BLaER1 (cell line): ENCODE measurements around the gene ADAM8.
"Not testable (repeated sequence)": the region's sequence is repeated elsewhere in the genome, so short reads cannot be mapped to it uniquely, and the experiment has no call there.

Experiments used
- H3K27ac ChIP-seq: shearing (Covaris generic); formaldehyde crosslinking; 2 replicates; pipeline ENCODE4 v1.8.1; 2022
- H3K27me3 ChIP-seq: shearing (Covaris generic); formaldehyde crosslinking; 2 replicates; pipeline ENCODE4 v1.8.1; 2022
- H3K36me3 ChIP-seq: shearing (Covaris generic); formaldehyde crosslinking; 2 replicates; pipeline ENCODE4 v1.8.1; 2022
- H3K4me1 ChIP-seq: shearing (Covaris generic); formaldehyde crosslinking; 2 replicates; pipeline ENCODE4 v1.8.1; 2022
- H3K4me2 ChIP-seq: shearing (Covaris generic); formaldehyde crosslinking; 2 replicates; pipeline ENCODE4 v1.8.1; 2022
- H3K4me3 ChIP-seq: shearing (Covaris generic); formaldehyde crosslinking; 2 replicates; pipeline ENCODE4 v1.8.1; 2022
- H3K9ac ChIP-seq: shearing (Covaris generic); formaldehyde crosslinking; 2 replicates; pipeline ENCODE4 v1.8.1; 2022
- H3K9me3 ChIP-seq: shearing (Covaris generic); formaldehyde crosslinking; 2 replicates; pipeline ENCODE4 v1.8.1; 2022
- H4K20me1 ChIP-seq: shearing (Covaris generic); formaldehyde crosslinking; 2 replicates; pipeline ENCODE4 v1.8.1; 2022
- Cebpa-rat ChIP-seq: shearing (Covaris generic); IDR thresholded peaks from 2 replicates; pipeline ENCODE4 v1.8.1; 2022

Gene ADAM8

DNA sequence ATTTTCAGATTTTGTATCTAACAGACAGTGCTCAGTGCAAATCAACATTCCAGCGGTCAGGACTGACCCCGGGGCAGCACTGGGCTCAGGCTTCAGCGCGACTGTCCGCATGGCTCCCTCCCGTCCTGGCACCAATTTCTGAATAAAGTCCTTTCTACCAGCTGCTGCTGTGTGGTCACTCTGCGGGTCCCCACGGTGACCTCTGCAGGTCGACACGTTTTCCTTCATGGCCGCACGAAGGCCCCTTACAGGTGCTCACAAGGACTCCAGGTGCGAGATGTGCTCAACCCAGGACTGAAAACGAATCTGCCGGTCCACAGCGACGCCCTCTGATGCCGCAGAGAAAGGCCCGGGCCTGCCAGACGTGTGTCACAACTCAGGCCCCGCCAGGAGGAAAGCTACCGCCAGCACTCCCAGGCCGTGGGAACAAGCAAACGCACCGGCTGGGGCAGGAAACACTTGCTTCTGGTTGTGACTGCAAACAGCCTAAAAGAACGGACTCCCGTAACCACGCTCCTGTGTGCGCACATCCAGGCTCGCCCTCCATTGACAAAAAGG lies 50.3 kb downstream of the ADAM8 start:
- Histone ChIP-seq H3K27me3 (peaks cover 61% of the 10 kb centered on the region), H3K36me3 (no peaks in the 10 kb centered on the region), H3K27ac (no peak overlapping the region), H3K4me2 (peak overlapping the region; percentile 84), H3K4me1 (peaks cover 42% of the 10 kb centered on the region), H3K4me3 (no peak overlapping the region), H4K20me1 (peaks cover 12% of the 10 kb centered on the region; the same call in 1 of the 2 replicates), H3K9me3 (no peaks in the 10 kb centered on the region; the same call in 1 of the 2 replicates), H3K9ac (no peak overlapping the region)
- TF ChIP-seq Cebpa-rat = no peak

DNA sequence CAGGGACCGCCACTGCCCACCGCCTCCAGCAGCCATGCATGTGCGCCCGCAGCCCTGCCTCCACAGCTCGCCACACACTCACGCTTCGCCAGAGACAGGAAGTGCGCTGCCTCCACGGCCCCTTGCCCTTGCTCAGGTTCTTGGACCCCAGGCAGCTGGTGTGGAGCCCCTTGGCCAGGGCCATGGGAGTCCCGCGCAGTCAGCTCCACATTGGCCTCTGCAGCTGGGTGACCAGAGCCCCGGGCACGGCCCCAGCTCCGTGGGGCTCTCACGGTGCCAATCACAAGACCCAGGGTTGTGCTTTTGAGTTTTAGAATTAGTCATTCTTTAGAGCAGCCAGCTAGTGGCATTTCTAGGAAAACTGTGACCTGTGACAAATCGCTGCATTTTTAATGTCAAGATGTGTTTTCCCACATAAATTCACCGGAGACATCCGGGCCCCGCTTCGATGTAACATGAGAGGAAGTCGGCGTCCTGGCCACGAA lies 50.9 kb downstream of the ADAM8 start:
- TF ChIP-seq Cebpa-rat = no peak
- no peaks in the 10 kb centered on the region for H3K36me3 ChIP-seq
- peaks cover 55% of the 10 kb centered on the region for H3K27me3 ChIP-seq
- H4K20me1 ChIP-seq = peaks cover 8% of the 10 kb centered on the region; the same call in 1 of the 2 replicates
- H3K9ac ChIP-seq = peak overlapping the region; percentile 41
- H3K9me3 ChIP-seq = no peaks in the 10 kb centered on the region; the same call in 1 of the 2 replicates
- H3K4me2 ChIP-seq = peak overlapping the region; percentile 84
- H3K27ac ChIP-seq = peak overlapping the region; percentile 41
- 0 out of 2 replicates have a peak overlapping the region, but pooled peaks have one; percentile 17 for H3K4me3 ChIP-seq
- H3K4me1 ChIP-seq = peaks cover 38% of the 10 kb centered on the region

DNA sequence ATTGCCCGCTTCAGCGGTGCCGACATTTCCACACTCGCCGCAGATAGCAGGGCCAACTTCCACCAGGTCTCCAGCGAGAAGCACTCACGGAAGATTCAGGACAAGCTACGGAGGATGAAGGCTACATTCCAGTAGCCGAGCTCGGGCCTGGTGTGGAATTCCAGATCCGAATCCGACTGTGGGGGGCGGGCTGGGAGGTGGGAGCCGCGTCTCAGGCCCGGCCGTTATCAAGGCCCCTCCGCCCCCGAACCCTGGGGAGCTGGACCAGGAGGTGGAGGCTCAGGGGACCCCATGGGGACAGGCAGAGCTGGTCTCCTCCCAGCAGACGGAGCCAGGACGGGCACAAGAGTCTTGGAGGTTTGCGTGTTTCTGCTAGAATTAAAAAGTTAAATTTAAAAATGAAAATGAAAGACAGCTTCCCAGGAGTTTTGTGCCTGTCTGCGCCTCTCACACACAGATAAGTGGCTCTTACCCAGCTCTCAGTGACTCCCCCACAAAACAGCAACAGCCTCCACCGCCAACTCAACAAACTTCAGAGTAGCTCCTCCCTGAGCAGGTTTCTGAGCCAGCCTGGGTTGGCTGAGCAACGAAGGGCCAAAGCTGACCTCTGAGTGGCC lies 51.8 kb downstream of the ADAM8 start:
- no peak for TF ChIP-seq Cebpa-rat
- H3K4me3 ChIP-seq = no peak overlapping the region
- H3K4me2 ChIP-seq = peak overlapping the region; percentile 84
- peaks cover 46% of the 10 kb centered on the region for H3K27me3 ChIP-seq
- H4K20me1 ChIP-seq = peaks cover 8% of the 10 kb centered on the region; the same call in 1 of the 2 replicates
- peaks cover 35% of the 10 kb centered on the region for H3K4me1 ChIP-seq
- H3K9ac ChIP-seq = peak overlapping the region; percentile 41
- H3K27ac ChIP-seq = peak overlapping the region; percentile 41
- no peaks in the 10 kb centered on the region for H3K9me3 ChIP-seq
- no peaks in the 10 kb centered on the region for H3K36me3 ChIP-seq

DNA sequence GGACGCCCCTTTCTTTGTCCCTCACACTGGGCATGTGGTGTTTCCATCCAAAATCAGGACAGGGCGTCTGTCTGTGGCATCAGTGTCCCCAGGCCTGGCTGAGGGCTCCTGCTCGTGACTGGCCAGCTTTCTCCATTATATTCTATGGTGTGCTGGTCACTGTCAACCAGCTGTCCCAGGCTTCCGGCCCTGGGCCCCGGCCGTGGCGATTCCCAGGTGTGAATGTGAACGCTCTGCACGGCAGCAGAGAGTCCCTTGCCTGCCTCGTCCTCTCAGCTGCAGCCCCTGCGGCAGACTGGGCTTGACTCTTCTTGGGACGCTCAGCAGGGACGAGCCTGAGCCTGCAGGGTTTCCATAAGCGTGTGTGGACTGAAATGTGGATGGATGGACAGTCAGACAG lies 52.6 kb downstream of the ADAM8 start:
- peaks cover 13% of the 10 kb centered on the region; the same call in 1 of the 2 replicates for H4K20me1 ChIP-seq
- H3K4me1 ChIP-seq = peaks cover 38% of the 10 kb centered on the region
- no peak overlapping the region for H3K4me2 ChIP-seq
- peaks cover 43% of the 10 kb centered on the region for H3K27me3 ChIP-seq
- no peak overlapping the region for H3K27ac ChIP-seq
- no peak overlapping the region for H3K4me3 ChIP-seq
- H3K36me3 ChIP-seq = no peaks in the 10 kb centered on the region
- H3K9me3 ChIP-seq = no peaks in the 10 kb centered on the region
- no peak overlapping the region for H3K9ac ChIP-seq
- no peak for TF ChIP-seq Cebpa-rat

DNA sequence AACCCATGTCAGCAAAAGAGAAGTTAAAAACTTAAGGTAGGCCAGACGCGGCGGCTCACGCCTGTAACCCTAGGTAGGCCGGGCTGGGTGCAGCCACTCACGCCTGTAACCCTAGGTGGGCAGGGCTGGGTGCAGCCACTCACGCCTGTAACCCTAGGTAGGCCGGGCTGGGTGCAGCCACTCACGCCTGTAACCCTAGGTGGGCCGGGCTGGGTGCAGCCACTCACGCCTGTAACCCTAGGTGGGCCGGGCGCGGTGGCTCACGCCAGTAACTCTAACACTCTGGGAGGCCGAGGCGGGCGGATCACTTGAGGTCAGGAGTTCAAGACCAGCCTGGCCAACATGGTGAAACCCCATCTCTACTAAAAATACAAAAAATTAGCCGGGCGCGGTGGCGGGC lies 54.9 kb downstream of the ADAM8 start:
- H3K36me3 ChIP-seq, H3K9me3 ChIP-seq, H3K4me2 ChIP-seq, H3K9ac ChIP-seq, H3K4me3 ChIP-seq, H3K27ac ChIP-seq: not testable (repeated sequence)
- Histone ChIP-seq H3K4me1 (peaks cover 46% of the 10 kb centered on the region), H4K20me1 (peaks cover 12% of the 10 kb centered on the region; the same call in 1 of the 2 replicates), H3K27me3 (peaks cover 25% of the 10 kb centered on the region)

DNA sequence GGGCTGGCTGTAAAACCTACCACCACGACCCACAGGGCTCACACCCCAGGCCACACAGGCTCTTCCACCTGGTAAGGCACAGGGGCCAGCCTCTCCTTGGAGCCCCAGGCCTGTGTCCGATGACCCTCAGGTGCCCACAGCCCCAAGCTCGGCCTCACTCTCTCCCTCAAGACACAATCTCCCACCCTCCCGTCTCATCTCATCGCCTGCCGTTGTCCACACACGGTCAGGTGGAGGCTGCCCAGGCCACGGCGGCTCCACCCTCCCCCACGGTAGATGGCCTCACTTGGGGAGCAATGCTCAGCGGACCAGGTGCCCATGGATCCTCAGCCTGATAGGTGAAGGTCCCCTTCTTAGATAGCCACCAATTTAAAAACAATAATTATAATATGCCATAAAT lies 55.3 kb downstream of the ADAM8 start:
- peaks cover 20% of the 10 kb centered on the region for H3K27me3 ChIP-seq
- H3K9me3 ChIP-seq = no peaks in the 10 kb centered on the region
- H4K20me1 ChIP-seq = peaks cover 9% of the 10 kb centered on the region; the same call in 1 of the 2 replicates
- peaks cover 41% of the 10 kb centered on the region for H3K4me1 ChIP-seq
- no peak overlapping the region for H3K4me2 ChIP-seq
- H3K36me3 ChIP-seq = no peaks in the 10 kb centered on the region
- H3K4me3 ChIP-seq = no peak overlapping the region
- TF ChIP-seq Cebpa-rat = no peak
- H3K27ac ChIP-seq = no peak overlapping the region
- no peak overlapping the region for H3K9ac ChIP-seq

DNA sequence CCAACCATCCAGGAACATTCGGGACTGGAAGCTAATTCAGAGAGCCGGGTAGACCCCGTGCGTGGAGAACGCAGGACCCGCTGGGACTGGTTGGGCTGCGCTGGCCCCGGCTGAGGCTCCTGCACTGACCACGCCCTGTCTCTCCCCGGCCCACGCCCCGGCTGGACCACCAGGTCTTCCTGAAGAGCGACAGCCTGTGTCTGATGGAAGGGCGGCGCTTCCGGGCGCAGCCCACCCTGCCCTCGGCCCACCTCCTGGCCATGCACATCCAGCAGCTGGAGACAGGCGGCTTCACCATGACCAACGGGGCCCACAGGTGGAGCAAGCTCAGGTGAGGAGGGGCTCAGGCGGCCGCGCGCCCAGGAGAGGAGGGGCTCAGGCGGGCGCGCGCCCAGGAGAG lies 56.9 kb downstream of the ADAM8 start:
- Histone ChIP-seq H4K20me1 (peaks cover 9% of the 10 kb centered on the region; the same call in 1 of the 2 replicates), H3K36me3 (no peaks in the 10 kb centered on the region), H3K4me3 (no peak overlapping the region), H3K4me2 (peak overlapping the region; percentile 77), H3K9ac (no peak overlapping the region), H3K27me3 (peaks cover 10% of the 10 kb centered on the region; the same call in 1 of the 2 replicates), H3K9me3 (no peaks in the 10 kb centered on the region), H3K27ac (no peak overlapping the region), H3K4me1 (peaks cover 26% of the 10 kb centered on the region)
- no peak for TF ChIP-seq Cebpa-rat

DNA sequence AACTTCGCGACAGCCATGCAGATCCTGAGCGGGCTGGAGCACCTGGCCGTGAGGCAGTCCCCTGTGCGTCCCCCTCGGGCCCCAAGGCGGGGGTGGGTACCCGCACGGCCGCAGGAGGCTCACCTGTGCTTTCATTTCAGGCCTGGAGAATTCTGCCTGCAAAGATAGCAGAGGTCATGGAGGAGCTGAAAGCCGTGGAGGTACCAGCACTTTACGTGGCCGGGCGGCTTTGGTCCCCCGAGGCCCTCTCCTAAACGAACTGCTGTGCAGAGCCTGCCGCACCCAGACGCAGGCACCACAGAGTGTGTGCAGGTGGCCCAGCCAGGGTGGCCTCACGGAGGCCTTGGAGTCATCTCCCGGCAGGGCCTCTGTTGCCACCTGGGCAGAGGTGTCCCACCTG lies 57.8 kb downstream of the ADAM8 start:
- no peak overlapping the region for H3K9ac ChIP-seq
- TF ChIP-seq Cebpa-rat = no peak
- H3K4me1 ChIP-seq = peaks cover 20% of the 10 kb centered on the region
- H3K27me3 ChIP-seq = 0 out of 2 replicates have a peak, but pooled peaks cover 13% of the 10 kb centered on the region
- peak overlapping the region; percentile 77 for H3K4me2 ChIP-seq
- H4K20me1 ChIP-seq = peaks cover 12% of the 10 kb centered on the region; the same call in 1 of the 2 replicates
- no peaks in the 10 kb centered on the region for H3K36me3 ChIP-seq
- H3K4me3 ChIP-seq = no peak overlapping the region
- no peaks in the 10 kb centered on the region for H3K9me3 ChIP-seq
- H3K27ac ChIP-seq = no peak overlapping the region

DNA sequence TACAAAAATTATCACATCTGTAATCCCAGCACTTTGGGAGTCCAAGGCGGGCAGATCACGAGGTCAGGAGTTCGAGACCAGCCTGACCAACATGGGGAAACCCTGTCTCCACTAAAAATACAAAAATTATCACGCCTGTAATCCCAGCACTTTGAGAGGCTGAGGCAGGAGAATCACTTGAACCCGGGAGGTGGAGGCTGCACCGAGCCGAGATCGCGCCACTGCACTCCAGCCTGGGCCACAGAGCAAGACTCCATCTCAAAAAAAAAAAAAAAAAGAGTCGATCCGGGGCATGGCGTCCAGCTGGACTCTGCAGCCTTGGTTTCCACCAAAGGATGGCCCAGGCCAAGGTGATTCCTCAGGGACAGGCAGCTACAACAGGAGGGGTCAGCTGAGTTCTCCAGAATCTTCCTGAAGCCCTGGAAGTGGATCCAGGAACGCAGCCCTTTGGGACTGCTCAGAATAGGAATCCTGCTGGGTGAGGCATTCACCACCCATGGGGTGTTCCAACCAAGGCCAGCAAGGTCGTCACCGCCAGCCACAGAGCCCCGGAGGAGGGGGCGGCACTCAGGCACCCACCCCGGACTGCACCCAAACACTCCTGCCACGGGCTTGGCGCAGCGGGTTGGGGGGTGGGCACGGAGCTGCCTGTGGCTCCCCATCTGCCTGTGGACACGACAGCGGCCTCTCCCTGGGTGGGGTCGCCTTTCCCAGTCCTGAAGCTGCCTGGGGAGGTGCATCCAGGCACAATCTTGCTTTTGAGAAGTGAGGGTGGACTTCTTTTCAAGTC lies 58.7 kb downstream of the ADAM8 start:
- no peaks in the 10 kb centered on the region for H3K9me3 ChIP-seq
- no peak overlapping the region for H3K9ac ChIP-seq
- peaks cover 23% of the 10 kb centered on the region for H3K4me1 ChIP-seq
- no peak for TF ChIP-seq Cebpa-rat
- no peak overlapping the region for H3K27ac ChIP-seq
- no peak overlapping the region for H3K4me3 ChIP-seq
- H3K4me2 ChIP-seq = no peak overlapping the region
- peaks cover 14% of the 10 kb centered on the region; the same call in 1 of the 2 replicates for H4K20me1 ChIP-seq
- H3K36me3 ChIP-seq = no peaks in the 10 kb centered on the region
- peaks cover 19% of the 10 kb centered on the region; the same call in 1 of the 2 replicates for H3K27me3 ChIP-seq
